IMR-90 (cell line): ENCODE results near the gene MTAP. TPM values are rescaled to one million over a fixed set of nuclear protein-coding genes. Genes with fewer than 3 reads are reported as not detected.

ENCODE experiments used
- ATAC-seq: fragments of 200-7000 bp; cut with Tn5 transposase; 2 replicates; pipeline ENCODE4 v1.9.1; 2020; ENCODE audit warnings: low read depth, mild to moderate bottlenecking, moderate library complexity
- BruUV-seq: library from RNA; stranded (reverse); fragments of 400-500 nt; replicated peaks from 2 replicates; lab custom pipeline; 2021; lab: Mats Ljungman, UMichigan
- CTCF ChIA-PET: fragments of 300-600 bp; formaldehyde crosslinking; extraction: SDS; loops from one replicate; lab custom pipeline; 2021; ENCODE audit warnings: antibody characterized with exemption; lab: Yijun Ruan, JAX
- POLR2A ChIA-PET: fragments of 300-600 bp; sonication (Branson Sonifier 250); formaldehyde crosslinking; loops from one replicate; lab custom pipeline; 2022; ENCODE audit warnings: antibody characterized with exemption; ENCODE audit not compliant: unreplicated experiment; lab: Charles Lee
- DNase-seq: peaks from one replicate; pipeline ENCODE4 v3.0.0; 2013
- H2AFZ ChIP-seq: replicated peaks from 2 replicates; pipeline ENCODE3; 2013; ENCODE audit warnings: low read length, mild to moderate bottlenecking; ENCODE audit not compliant: poor library complexity
- H2AK5ac ChIP-seq: 2 replicates; pipeline ENCODE4 v1.6.1; 2013; ENCODE audit warnings: low read depth, low read length, inconsistent platforms
- H2AK9ac ChIP-seq: replicated peaks from 2 replicates; pipeline ENCODE3; 2013; ENCODE audit warnings: mild to moderate bottlenecking, low read depth, low read length, moderate library complexity; ENCODE audit not compliant: poor library complexity
- H2BK120ac ChIP-seq: 2 replicates; pipeline ENCODE4 v1.6.1; 2013; ENCODE audit warnings: low read depth, low read length, inconsistent platforms
- H2BK15ac ChIP-seq: 3 replicates; pipeline ENCODE4 v1.6.1; 2013; ENCODE audit warnings: low read depth, low read length, inconsistent platforms
- H2BK20ac ChIP-seq: 2 replicates; pipeline ENCODE4 v1.6.1; 2013; ENCODE audit warnings: low read depth, mild to moderate bottlenecking, inconsistent platforms, low read length, moderate library complexity
- H2BK5ac ChIP-seq: 2 replicates; pipeline ENCODE4 v1.6.1; 2013; ENCODE audit warnings: mild to moderate bottlenecking, low read depth, low read length, inconsistent platforms; ENCODE audit not compliant: poor library complexity, severe bottlenecking
- H3K14ac ChIP-seq: replicated peaks from 2 replicates; pipeline ENCODE4 v1.6.1; 2013; ENCODE audit warnings: low read depth, low read length, inconsistent platforms
- H3K18ac ChIP-seq: 2 replicates; pipeline ENCODE4 v1.6.1; 2013; ENCODE audit warnings: low read depth, low read length, control low read depth
- H3K23ac ChIP-seq: 2 replicates; pipeline ENCODE4 v1.6.1; 2013; ENCODE audit warnings: low read depth, low read length, inconsistent platforms
- H3K27ac ChIP-seq: 2 replicates; pipeline ENCODE4 v1.5.1; 2013; ENCODE audit warnings: mild to moderate bottlenecking, control low read depth, low read length; ENCODE audit not compliant: insufficient read depth
- H3K27me3 ChIP-seq: 2 replicates; pipeline ENCODE4 v1.6.1; 2013; ENCODE audit warnings: low read length; ENCODE audit not compliant: control insufficient read depth, insufficient read depth
- H3K36me3 ChIP-seq: 2 replicates; pipeline ENCODE4 v1.6.1; 2013; ENCODE audit warnings: low read length, mixed read lengths; ENCODE audit not compliant: control insufficient read depth, insufficient read depth
- H3K4ac ChIP-seq: 2 replicates; pipeline ENCODE4 v1.6.1; 2013; ENCODE audit warnings: low read depth, low read length, inconsistent platforms
- H3K4me1 ChIP-seq: 2 replicates; pipeline ENCODE4 v1.6.1; 2013; ENCODE audit warnings: low read length, mixed read lengths; ENCODE audit not compliant: control insufficient read depth, insufficient read depth
- H3K4me2 ChIP-seq: 2 replicates; pipeline ENCODE4 v1.6.1; 2013; ENCODE audit warnings: low read depth, mild to moderate bottlenecking, control low read depth, low read length, moderate library complexity
- H3K4me3 ChIP-seq: 2 replicates; pipeline ENCODE4 v1.5.1; 2013; ENCODE audit warnings: low read depth, mild to moderate bottlenecking, control low read depth, low read length, moderate library complexity; ENCODE audit not compliant: insufficient read depth
- H3K56ac ChIP-seq: 2 replicates; pipeline ENCODE4 v1.6.1; 2013; ENCODE audit warnings: low read length, inconsistent platforms; ENCODE audit not compliant: insufficient read depth; ENCODE audit errors: extremely low read depth
- H3K79me1 ChIP-seq, 2 experiments: 2 replicates each; pipeline ENCODE4 v1.6.1; 2013; ENCODE audit warnings: low read length in 2 of 2, inconsistent platforms in 1 of 2, low read depth in 1 of 2
- H3K9ac ChIP-seq: 2 replicates; pipeline ENCODE4 v1.6.1; 2013; ENCODE audit warnings: low read depth, low read length, control low read depth
- H3K9me1 ChIP-seq: 2 replicates; pipeline ENCODE4 v1.6.1; 2013; ENCODE audit warnings: low read length, inconsistent platforms; ENCODE audit not compliant: insufficient read depth
- H3K9me3 ChIP-seq: 2 replicates; pipeline ENCODE4 v1.6.1; 2013; ENCODE audit warnings: low read length; ENCODE audit not compliant: control insufficient read depth, insufficient read depth
- H4K20me1 ChIP-seq: 2 replicates; pipeline ENCODE4 v1.6.1; 2013; ENCODE audit warnings: low read length, inconsistent platforms; ENCODE audit not compliant: insufficient read depth
- H4K5ac ChIP-seq: 2 replicates; pipeline ENCODE4 v1.6.1; 2013; ENCODE audit warnings: mild to moderate bottlenecking, low read depth, low read length, control low read depth
- H4K8ac ChIP-seq, 2 experiments: 2 replicates each; pipeline ENCODE4 v1.6.1; 2013; ENCODE audit warnings: low read depth in 2 of 2, low read length in 2 of 2, control low read depth in 1 of 2, inconsistent platforms in 1 of 2
- H4K91ac ChIP-seq: 2 replicates; pipeline ENCODE4 v1.6.1; 2013; ENCODE audit warnings: low read depth, low read length, inconsistent platforms; ENCODE audit not compliant: insufficient read depth
- CHD1 ChIP-seq: IDR thresholded peaks from 2 replicates; pipeline ENCODE4 v1.6.1; 2012; ENCODE audit warnings: low read depth, low read length, improper control_type of control experiment
- RCOR1 ChIP-seq: IDR thresholded peaks from 2 replicates; pipeline ENCODE4 v1.6.1; 2012; ENCODE audit warnings: mild to moderate bottlenecking, low read length, improper control_type of control experiment; ENCODE audit not compliant: insufficient replicate concordance
- dilution Hi-C: fragments of 300-500 bp; cut with HindIII; formaldehyde crosslinking; loops from one replicate; pipeline ENCODE4 v1.14.3; 2018; ENCODE audit warnings: low sequenced_read_pairs; ENCODE audit not compliant: unreplicated experiment
- in situ Hi-C: fragments of 300-500 bp; cut with MboI; formaldehyde crosslinking; loops from 3 replicates; pipeline ENCODE4 v1.14.3; 2019; ENCODE audit warnings: low sequenced_read_pairs, inconsistent platforms, mixed read lengths
- intact Hi-C: fragments of 100-400 bp; cut with micrococcal nuclease; formaldehyde crosslinking; loops from 2 replicates; pipeline ENCODE4 v1.10.0; 2022
- polyA plus RNA-seq, 3 experiments: library from polyadenylated mRNA; depleted of rRNA; stranded (reverse); fragments of >200 nt; gene quantifications; 2 replicates each; pipeline ENCODE4 v1.2.3, GENCODE V29; 2012; ENCODE audit warnings: low replicate concordance in 1 of 3
- total RNA-seq: library from RNA; depleted of rRNA; stranded (reverse); fragments of >200 nt; gene quantifications from 2 replicates; pipeline ENCODE4 v1.2.3, GENCODE V29; 2012

MTAP gene
- total and polyA plus RNA-seq, 2 of the 4 experiments (the other 2 are of a cell fraction): 15.7 to 50.9 TPM

DNA sequence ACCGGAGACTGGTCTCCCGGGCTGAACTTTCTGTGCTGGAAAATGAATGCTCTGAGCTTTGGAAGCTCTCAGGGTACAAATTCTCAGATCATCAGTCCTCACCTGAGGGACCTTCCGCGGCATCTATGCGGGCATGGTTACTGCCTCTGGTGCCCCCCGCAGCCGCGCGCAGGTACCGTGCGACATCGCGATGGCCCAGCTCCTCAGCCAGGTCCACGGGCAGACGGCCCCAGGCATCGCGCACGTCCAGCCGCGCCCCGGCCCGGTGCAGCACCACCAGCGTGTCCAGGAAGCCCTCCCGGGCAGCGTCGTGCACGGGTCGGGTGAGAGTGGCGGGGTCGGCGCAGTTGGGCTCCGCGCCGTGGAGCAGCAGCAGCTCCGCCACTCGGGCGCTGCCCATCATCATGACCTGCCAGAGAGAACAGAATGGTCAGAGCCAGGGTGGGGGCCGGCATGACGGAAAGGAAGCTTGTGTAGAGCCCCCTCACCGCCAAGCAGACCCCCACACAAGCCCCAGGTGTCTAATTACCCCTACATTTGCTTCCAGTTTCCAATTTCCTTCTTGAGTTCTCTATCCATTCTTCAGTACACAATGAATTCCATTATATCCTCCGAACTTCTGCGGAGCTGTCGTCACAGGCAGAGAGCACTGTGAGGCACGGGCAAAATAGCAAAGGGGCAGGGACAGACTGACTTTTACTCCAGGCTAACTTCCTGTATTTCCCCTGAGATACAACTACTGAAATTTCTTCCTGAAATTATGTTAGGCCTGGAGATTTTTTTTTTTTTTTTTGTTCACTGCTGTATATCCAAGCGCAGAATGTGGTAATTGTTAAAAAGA is 168.6 kb downstream of the MTAP start (continued):
- no peak for TF ChIP-seq RCOR1

DNA sequence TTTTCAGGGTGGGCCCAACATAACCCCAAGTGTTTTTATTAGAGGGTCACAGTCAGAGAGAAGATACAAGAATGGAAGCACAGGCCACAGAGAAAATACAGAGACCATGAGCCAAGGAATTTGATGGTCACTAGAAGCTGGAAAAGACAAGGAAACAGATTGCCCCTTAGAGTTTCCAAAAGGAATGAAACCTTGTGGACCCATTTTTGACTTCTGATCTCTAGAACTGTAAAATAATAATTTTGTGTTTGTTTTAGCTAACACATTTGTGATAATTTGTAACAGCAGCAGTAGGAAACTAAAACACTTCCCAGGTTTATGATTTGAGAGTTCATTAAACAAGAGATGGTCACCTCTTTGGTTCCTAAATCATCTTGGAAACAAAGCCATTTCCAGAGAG is 169.9 kb downstream of the MTAP start:
- no peak for TF ChIP-seq CHD1
- intact Hi-C loops (no loop called here), in situ Hi-C loops (no loop called here), dilution Hi-C loops (no loop called here)
- H3K56ac ChIP-seq: no peak overlapping the region
- no peak overlapping the region for H4K5ac ChIP-seq
- H2AK9ac ChIP-seq: no peak overlapping the region
- no peak overlapping the region for H3K18ac ChIP-seq
- no peak overlapping the region for H3K4me2 ChIP-seq
- ChIA-PET CTCF (no interaction called here), POLR2A (no interaction called here)
- H3K23ac ChIP-seq: no peak overlapping the region
- no peak overlapping the region for H2AFZ ChIP-seq
- no peaks in the 10 kb centered on the region for H3K79me1 ChIP-seq
- H2BK15ac ChIP-seq: no peak overlapping the region
- no peak overlapping the region for H3K9ac ChIP-seq
- H3K14ac ChIP-seq: no peak overlapping the region
- peaks cover 4% of the 10 kb centered on the region for H3K4me1 ChIP-seq
- H3K36me3 ChIP-seq: peaks cover 9% of the 10 kb centered on the region; the same call in 1 of the 2 replicates
- H3K27me3 ChIP-seq: peaks cover 72% of the 10 kb centered on the region
- no peak overlapping the region for H2BK20ac ChIP-seq
- no peak for DNase-seq
- no peaks in the 10 kb centered on the region for H3K9me1 ChIP-seq
- BruUV-seq: no TSS peak
- H3K4me3 ChIP-seq: no peak overlapping the region
- peaks cover 3% of the 10 kb centered on the region; the same call in 1 of the 2 replicates for H4K20me1 ChIP-seq
- H2AK5ac ChIP-seq: no peak overlapping the region
- no peak overlapping the region for H3K4ac ChIP-seq
- H3K9me3 ChIP-seq: peaks cover 12% of the 10 kb centered on the region; the same call in 1 of the 2 replicates
- H2BK5ac ChIP-seq: no peak overlapping the region
- no peak overlapping the region for H2BK120ac ChIP-seq
- H4K8ac ChIP-seq: no peak overlapping the region
- no peak overlapping the region for H4K91ac ChIP-seq
- no peak overlapping the region for H3K27ac ChIP-seq
- no peak for ATAC-seq
